ENCODE results near the gene SNRPA1.

DNA sequence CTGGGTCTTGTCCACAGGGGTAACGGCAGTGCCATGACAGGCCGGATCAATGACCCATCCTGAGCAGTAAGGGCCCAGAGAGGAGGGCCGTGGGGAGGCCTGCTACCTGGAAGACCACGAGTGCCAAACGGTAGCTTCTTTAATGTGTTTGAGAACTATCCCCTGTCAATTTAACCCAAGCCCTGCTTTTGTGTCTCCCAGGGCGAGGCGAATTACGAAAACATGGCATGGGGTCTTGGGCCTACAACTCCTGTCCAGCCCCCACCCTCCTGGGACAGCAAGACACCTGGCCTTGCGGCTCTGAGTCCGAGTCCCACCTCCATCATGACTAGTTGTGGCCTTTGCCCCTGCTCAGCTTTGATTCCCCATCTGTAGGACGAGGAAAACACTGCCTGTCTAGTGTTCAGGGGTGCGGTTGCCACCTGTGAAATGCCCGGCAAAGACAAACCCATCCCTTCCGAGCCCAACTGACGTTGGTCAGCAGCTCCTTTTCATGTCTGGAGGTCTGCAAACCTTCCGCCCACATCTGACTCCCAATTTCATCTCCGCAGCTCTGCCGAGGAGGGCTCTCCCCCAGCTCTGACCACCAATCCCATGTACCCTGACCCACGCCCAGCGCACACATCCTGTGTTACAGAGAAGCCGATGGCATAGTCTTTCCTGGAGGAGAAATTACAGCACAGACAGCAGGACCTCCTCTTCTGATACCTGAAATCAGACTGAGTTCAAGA is 28.9 kb upstream of the SNRPA1 start:
- TF ChIP-seq, protein P1, sequence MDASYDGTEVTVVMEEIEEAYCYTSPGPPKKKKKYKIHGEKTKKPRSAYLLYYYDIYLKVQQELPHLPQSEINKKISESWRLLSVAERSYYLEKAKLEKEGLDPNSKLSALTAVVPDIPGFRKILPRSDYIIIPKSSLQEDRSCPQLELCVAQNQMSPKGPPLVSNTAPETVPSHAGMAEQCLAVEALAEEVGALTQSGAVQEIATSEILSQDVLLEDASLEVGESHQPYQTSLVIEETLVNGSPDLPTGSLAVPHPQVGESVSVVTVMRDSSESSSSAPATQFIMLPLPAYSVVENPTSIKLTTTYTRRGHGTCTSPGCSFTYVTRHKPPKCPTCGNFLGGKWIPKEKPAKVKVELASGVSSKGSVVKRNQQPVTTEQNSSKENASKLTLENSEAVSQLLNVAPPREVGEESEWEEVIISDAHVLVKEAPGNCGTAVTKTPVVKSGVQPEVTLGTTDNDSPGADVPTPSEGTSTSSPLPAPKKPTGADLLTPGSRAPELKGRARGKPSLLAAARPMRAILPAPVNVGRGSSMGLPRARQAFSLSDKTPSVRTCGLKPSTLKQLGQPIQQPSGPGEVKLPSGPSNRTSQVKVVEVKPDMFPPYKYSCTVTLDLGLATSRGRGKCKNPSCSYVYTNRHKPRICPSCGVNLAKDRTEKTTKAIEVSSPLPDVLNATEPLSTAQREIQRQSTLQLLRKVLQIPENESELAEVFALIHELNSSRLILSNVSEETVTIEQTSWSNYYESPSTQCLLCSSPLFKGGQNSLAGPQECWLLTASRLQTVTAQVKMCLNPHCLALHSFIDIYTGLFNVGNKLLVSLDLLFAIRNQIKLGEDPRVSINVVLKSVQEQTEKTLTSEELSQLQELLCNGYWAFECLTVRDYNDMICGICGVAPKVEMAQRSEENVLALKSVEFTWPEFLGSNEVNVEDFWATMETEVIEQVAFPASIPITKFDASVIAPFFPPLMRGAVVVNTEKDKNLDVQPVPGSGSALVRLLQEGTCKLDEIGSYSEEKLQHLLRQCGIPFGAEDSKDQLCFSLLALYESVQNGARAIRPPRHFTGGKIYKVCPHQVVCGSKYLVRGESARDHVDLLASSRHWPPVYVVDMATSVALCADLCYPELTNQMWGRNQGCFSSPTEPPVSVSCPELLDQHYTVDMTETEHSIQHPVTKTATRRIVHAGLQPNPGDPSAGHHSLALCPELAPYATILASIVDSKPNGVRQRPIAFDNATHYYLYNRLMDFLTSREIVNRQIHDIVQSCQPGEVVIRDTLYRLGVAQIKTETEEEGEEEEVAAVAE (CRISPR knock-in tag; IDR thresholded peaks at IDR 0.05; ENCODE audit: borderline replicate concordance) = no peak
- TF ChIP-seq ZNF577 (CRISPR knock-in tag; IDR thresholded peaks at IDR 0.05; ENCODE audit: borderline replicate concordance, low read depth) (no peak), RFX5 (IDR thresholded peaks at IDR 0.05; ENCODE audit: low read depth, low read length) (no peak)
- TF ChIP-seq, protein P2, sequence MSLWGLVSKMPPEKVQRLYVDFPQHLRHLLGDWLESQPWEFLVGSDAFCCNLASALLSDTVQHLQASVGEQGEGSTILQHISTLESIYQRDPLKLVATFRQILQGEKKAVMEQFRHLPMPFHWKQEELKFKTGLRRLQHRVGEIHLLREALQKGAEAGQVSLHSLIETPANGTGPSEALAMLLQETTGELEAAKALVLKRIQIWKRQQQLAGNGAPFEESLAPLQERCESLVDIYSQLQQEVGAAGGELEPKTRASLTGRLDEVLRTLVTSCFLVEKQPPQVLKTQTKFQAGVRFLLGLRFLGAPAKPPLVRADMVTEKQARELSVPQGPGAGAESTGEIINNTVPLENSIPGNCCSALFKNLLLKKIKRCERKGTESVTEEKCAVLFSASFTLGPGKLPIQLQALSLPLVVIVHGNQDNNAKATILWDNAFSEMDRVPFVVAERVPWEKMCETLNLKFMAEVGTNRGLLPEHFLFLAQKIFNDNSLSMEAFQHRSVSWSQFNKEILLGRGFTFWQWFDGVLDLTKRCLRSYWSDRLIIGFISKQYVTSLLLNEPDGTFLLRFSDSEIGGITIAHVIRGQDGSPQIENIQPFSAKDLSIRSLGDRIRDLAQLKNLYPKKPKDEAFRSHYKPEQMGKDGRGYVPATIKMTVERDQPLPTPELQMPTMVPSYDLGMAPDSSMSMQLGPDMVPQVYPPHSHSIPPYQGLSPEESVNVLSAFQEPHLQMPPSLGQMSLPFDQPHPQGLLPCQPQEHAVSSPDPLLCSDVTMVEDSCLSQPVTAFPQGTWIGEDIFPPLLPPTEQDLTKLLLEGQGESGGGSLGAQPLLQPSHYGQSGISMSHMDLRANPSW (CRISPR knock-in tag; IDR thresholded peaks at IDR 0.05; ENCODE audit: borderline replicate concordance) = no peak
- TF ChIP-seq, protein P3, sequence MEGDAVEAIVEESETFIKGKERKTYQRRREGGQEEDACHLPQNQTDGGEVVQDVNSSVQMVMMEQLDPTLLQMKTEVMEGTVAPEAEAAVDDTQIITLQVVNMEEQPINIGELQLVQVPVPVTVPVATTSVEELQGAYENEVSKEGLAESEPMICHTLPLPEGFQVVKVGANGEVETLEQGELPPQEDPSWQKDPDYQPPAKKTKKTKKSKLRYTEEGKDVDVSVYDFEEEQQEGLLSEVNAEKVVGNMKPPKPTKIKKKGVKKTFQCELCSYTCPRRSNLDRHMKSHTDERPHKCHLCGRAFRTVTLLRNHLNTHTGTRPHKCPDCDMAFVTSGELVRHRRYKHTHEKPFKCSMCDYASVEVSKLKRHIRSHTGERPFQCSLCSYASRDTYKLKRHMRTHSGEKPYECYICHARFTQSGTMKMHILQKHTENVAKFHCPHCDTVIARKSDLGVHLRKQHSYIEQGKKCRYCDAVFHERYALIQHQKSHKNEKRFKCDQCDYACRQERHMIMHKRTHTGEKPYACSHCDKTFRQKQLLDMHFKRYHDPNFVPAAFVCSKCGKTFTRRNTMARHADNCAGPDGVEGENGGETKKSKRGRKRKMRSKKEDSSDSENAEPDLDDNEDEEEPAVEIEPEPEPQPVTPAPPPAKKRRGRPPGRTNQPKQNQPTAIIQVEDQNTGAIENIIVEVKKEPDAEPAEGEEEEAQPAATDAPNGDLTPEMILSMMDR (CRISPR knock-in tag; IDR thresholded peaks at IDR 0.05) = no peak

Measured in HepG2 (cell line).